Mesendoderm (in vitro differentiated cells): ENCODE data around the gene CHMP6.
A peak's percentile ranks its signal among the peaks of the same experiment; 100 is the strongest.

Experiments used
- DNase-seq: peaks from one replicate; pipeline ENCODE4 v3.0.0; 2013
- H2AK5ac ChIP-seq: 2 replicates; pipeline ENCODE4 v1.6.1; 2013; ENCODE audit warnings: low read length, inconsistent platforms
- H2BK120ac ChIP-seq: 2 replicates; pipeline ENCODE4 v1.6.1; 2013; ENCODE audit warnings: low read depth, mild to moderate bottlenecking, low read length, moderate library complexity, mixed read lengths
- H2BK15ac ChIP-seq: replicated peaks from 2 replicates; pipeline ENCODE4 v1.6.1; 2013; ENCODE audit warnings: low read depth, mild to moderate bottlenecking, moderate library complexity
- H2BK5ac ChIP-seq: 2 replicates; pipeline ENCODE4 v1.6.1; 2013; ENCODE audit warnings: low read length, inconsistent platforms
- H3K18ac ChIP-seq: 2 replicates; pipeline ENCODE4 v1.6.1; 2013; ENCODE audit warnings: mild to moderate bottlenecking, low read length, mixed read lengths
- H3K23ac ChIP-seq: one replicate; pipeline ENCODE4 v1.6.1; 2013; ENCODE audit warnings: low read length
- H3K27ac ChIP-seq: 2 replicates; pipeline ENCODE4 v1.5.1; 2013; ENCODE audit warnings: low read depth, mild to moderate bottlenecking, inconsistent platforms, low read length, moderate library complexity
- H3K27me3 ChIP-seq: 2 replicates; pipeline ENCODE4 v1.6.1; 2013; ENCODE audit warnings: low read length, control low read depth, mild to moderate bottlenecking, inconsistent platforms; ENCODE audit not compliant: insufficient read depth, poor library complexity
- H3K36me3 ChIP-seq: 2 replicates; pipeline ENCODE4 v1.6.1; 2013; ENCODE audit warnings: low read length, inconsistent platforms; ENCODE audit not compliant: control insufficient read depth, insufficient read depth
- H3K4ac ChIP-seq: one replicate; pipeline ENCODE4 v1.6.1; 2013; ENCODE audit warnings: low read depth, mild to moderate bottlenecking, low read length, moderate library complexity
- H3K4me1 ChIP-seq: 2 replicates; pipeline ENCODE4 v1.6.1; 2013; ENCODE audit warnings: low read depth, low read length, inconsistent platforms; ENCODE audit not compliant: control insufficient read depth
- H3K4me2 ChIP-seq: 2 replicates; pipeline ENCODE4 v1.6.1; 2013; ENCODE audit warnings: low read length
- H3K4me3 ChIP-seq: 2 replicates; pipeline ENCODE4 v1.5.1; 2013; ENCODE audit warnings: mild to moderate bottlenecking, low read length
- H3K56ac ChIP-seq: one replicate; pipeline ENCODE4 v1.6.1; 2013; ENCODE audit warnings: low read length
- H3K79me1 ChIP-seq: 2 replicates; pipeline ENCODE4 v1.6.1; 2013; ENCODE audit warnings: low read length, inconsistent platforms
- H3K79me2 ChIP-seq: 2 replicates; pipeline ENCODE4 v1.6.1; 2013; ENCODE audit warnings: mild to moderate bottlenecking, low read length; ENCODE audit not compliant: control insufficient read depth, insufficient read depth
- H3K9ac ChIP-seq: 2 replicates; pipeline ENCODE4 v1.6.1; 2013; ENCODE audit warnings: low read length, inconsistent platforms
- H4K5ac ChIP-seq: one replicate; pipeline ENCODE4 v1.6.1; 2013; ENCODE audit warnings: low read length
- H4K8ac ChIP-seq: one replicate; pipeline ENCODE4 v1.6.1; 2013; ENCODE audit warnings: low read depth, mild to moderate bottlenecking, control low read depth, low read length, moderate library complexity
- WGBS: extraction: QIAGEN DNeasy Blood & Tissue Kit; methylation state at CpG from one replicate; pipeline ENCODE4 v1.1.7; 2013; ENCODE audit warnings: low lambda C conversion rate, missing lambda C conversion rate; ENCODE audit not compliant: insufficient coverage; ENCODE audit errors: extremely low coverage; 5-methylcytosine and 5-hydroxymethylcytosine counted together

The CHMP6 gene

GRCh38 chr17:81031566-81032550 lies 40.2 kb downstream of the CHMP6 start:
- no peak overlapping the region for H2BK15ac ChIP-seq
- no peak overlapping the region for H3K56ac ChIP-seq
- H3K27me3 ChIP-seq, result no peaks in the 10 kb centered on the region
- H3K9ac ChIP-seq, result no peak overlapping the region
- no peak overlapping the region for H3K4ac ChIP-seq
- H3K27ac ChIP-seq, result no peak overlapping the region
- H3K79me1 ChIP-seq, result peaks cover 2% of the 10 kb centered on the region
- no peak overlapping the region for H3K18ac ChIP-seq
- no peak for DNase-seq
- no peak overlapping the region for H3K4me3 ChIP-seq
- no peaks in the 10 kb centered on the region for H3K79me2 ChIP-seq
- no peaks in the 10 kb centered on the region for H3K36me3 ChIP-seq
- WGBS, result no CpG with 5 or more reads among the region's 41 CpGs
- H4K5ac ChIP-seq, result no peak overlapping the region
- H3K4me1 ChIP-seq, result no peaks in the 10 kb centered on the region
- no peak overlapping the region for H3K23ac ChIP-seq
- no peak overlapping the region for H4K8ac ChIP-seq
- H2AK5ac ChIP-seq, result no peak overlapping the region
- H3K4me2 ChIP-seq, result no peak overlapping the region
- H2BK5ac ChIP-seq, result no peak overlapping the region
- H2BK120ac ChIP-seq, result no peak overlapping the region

GRCh38 chr17:81032641-81033480 lies 41.2 kb downstream of the CHMP6 start:
- Histone ChIP-seq H4K8ac (no peak overlapping the region), H3K4me3 (no peak overlapping the region)
- WGBS, result no CpG with 5 or more reads among the region's 34 CpGs

DNA sequence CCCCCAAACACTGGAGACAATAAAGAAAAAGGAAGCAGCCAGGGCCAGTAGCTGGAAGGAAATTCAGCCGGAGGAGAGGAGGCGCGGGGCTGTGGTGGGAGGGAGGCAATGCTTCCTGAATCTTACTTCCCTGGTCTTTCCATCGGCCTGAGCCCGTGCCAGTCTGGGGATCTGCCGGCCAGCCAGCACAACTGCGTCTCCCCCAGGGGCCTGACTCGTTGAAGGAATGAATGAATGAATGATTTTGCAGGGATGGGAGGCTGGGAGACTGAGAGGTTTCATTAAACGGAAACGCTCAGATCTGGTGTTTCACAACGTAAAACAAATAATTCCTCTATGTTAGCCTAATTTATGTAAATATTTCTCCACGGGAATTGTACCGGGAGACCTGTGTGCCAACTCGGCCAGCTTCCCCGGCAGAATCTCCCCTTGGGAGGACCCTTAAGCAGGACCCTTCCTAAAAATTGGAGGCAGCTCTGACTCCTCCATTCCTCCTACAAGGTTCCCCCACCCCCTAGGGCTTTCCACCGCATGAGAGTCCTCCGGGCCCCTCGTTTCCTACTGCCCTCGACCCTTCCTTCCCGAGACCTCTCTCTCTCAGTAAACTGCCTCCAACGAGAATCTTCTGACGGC lies 42.0 kb downstream of the CHMP6 start:
- H3K27me3 ChIP-seq, result no peaks in the 10 kb centered on the region
- no peak overlapping the region for H4K8ac ChIP-seq
- DNase-seq, result no peak
- H3K79me1 ChIP-seq, result peaks cover 4% of the 10 kb centered on the region
- no peak overlapping the region for H2BK15ac ChIP-seq
- H3K79me2 ChIP-seq, result no peaks in the 10 kb centered on the region
- peak overlapping the region; percentile 53 for H3K9ac ChIP-seq
- H3K4ac ChIP-seq, result no peak overlapping the region
- H2BK120ac ChIP-seq, result no peak overlapping the region
- H3K18ac ChIP-seq, result no peak overlapping the region
- no peaks in the 10 kb centered on the region for H3K4me1 ChIP-seq
- no peak overlapping the region for H3K23ac ChIP-seq
- peak overlapping the region; percentile 64 for H3K4me2 ChIP-seq
- H4K5ac ChIP-seq, result no peak overlapping the region
- H2BK5ac ChIP-seq, result no peak overlapping the region
- peak overlapping the region; percentile 25 for H3K4me3 ChIP-seq
- H3K36me3 ChIP-seq, result no peaks in the 10 kb centered on the region
- WGBS, result no CpG with 5 or more reads among the region's 22 CpGs
- peak overlapping the region; percentile 34 for H3K56ac ChIP-seq
- H2AK5ac ChIP-seq, result no peak overlapping the region
- no peak overlapping the region for H3K27ac ChIP-seq

More at GRCh38 chr17:81032641-81033480, 41.2 kb downstream of the CHMP6 start:
- Histone ChIP-seq H3K79me1 (peaks cover 4% of the 10 kb centered on the region), H3K4me1 (no peaks in the 10 kb centered on the region), H4K5ac (no peak overlapping the region), H3K9ac (no peak overlapping the region), H3K18ac (no peak overlapping the region), H2AK5ac (no peak overlapping the region), H2BK120ac (no peak overlapping the region), H3K79me2 (no peaks in the 10 kb centered on the region), H3K4ac (no peak overlapping the region), H3K56ac (no peak overlapping the region), H3K4me2 (no peak overlapping the region), H3K36me3 (no peaks in the 10 kb centered on the region), H3K23ac (no peak overlapping the region), H3K27ac (no peak overlapping the region), H2BK15ac (no peak overlapping the region), H2BK5ac (no peak overlapping the region), H3K27me3 (no peaks in the 10 kb centered on the region)
- DNase-seq, result no peak

- H3K4me2 ChIP-seq, result peak overlapping the region; percentile 64
- H3K36me3 ChIP-seq, result no peaks in the 10 kb centered on the region
- H2BK120ac ChIP-seq, result no peak overlapping the region
- H3K23ac ChIP-seq, result no peak overlapping the region
- H3K4me1 ChIP-seq, result no peaks in the 10 kb centered on the region
- H2BK5ac ChIP-seq, result no peak overlapping the region
- DNase-seq, result peak; percentile 50
- H3K4ac ChIP-seq, result no peak overlapping the region
- no CpG with 5 or more reads among the region's 49 CpGs for WGBS
- peak overlapping the region; percentile 45 for H3K18ac ChIP-seq
- no peaks in the 10 kb centered on the region for H3K79me2 ChIP-seq
- no peak overlapping the region for H3K27ac ChIP-seq
- H3K79me1 ChIP-seq, result peaks cover 8% of the 10 kb centered on the region
- H2AK5ac ChIP-seq, result no peak overlapping the region
- H3K9ac ChIP-seq, result peak overlapping the region; percentile 53
- peak overlapping the region; percentile 34 for H3K56ac ChIP-seq
- H3K4me3 ChIP-seq, result peak overlapping the region; percentile 25
- no peak overlapping the region for H2BK15ac ChIP-seq
- H4K8ac ChIP-seq, result no peak overlapping the region
- no peaks in the 10 kb centered on the region for H3K27me3 ChIP-seq
- H4K5ac ChIP-seq, result no peak overlapping the region
These were observed 42.6 kb downstream of the CHMP6 start for GRCh38 chr17:81034168-81034777.

GRCh38 chr17:81034779-81035520 lies 43.3 kb downstream of the CHMP6 start, which contains the start of gene BAIAP2:
Gene BAIAP2, plus strand, starts transcription at chr17:81035151. Its CDS starts 104 bp downstream, at chr17:81035255.
- Histone ChIP-seq H3K56ac (peak within 1 kb of the TSS; percentile 89), H2BK120ac (no peak within 1 kb of the TSS), H3K27ac (no peak within 1 kb of the TSS), H2BK15ac (no peak within 1 kb of the TSS), H4K5ac (no peak within 1 kb of the TSS), H3K79me2 (no peaks in the 10 kb centered on the region), H3K23ac (no peak within 1 kb of the TSS), H3K4me2 (peak within 1 kb of the TSS; percentile 64), H3K27me3 (no peaks in the 10 kb centered on the region), H3K4ac (no peak within 1 kb of the TSS), H2AK5ac (no peak within 1 kb of the TSS), H3K4me1 (no peaks in the 10 kb centered on the region), H4K8ac (no peak within 1 kb of the TSS), H3K9ac (peak within 1 kb of the TSS; percentile 77), H3K36me3 (no peaks in the 10 kb centered on the region), H3K4me3 (peak within 1 kb of the TSS; percentile 82), H3K79me1 (peaks cover 9% of the 10 kb centered on the region), H2BK5ac (no peak within 1 kb of the TSS), H3K18ac (peak within 1 kb of the TSS; percentile 45)
- WGBS, result no CpG with 5 or more reads among the region's 92 CpGs
- DNase-seq, result peak; percentile 96
